Putamen (tissue), 1 donor: ENCODE results near the gene GLB1L2.

ENCODE experiments used
- DNase-seq: peaks from one replicate; pipeline ENCODE4 v3.0.0-alpha.2; 2016; ENCODE audit warnings: low spot score

Gene GLB1L2

DNA sequence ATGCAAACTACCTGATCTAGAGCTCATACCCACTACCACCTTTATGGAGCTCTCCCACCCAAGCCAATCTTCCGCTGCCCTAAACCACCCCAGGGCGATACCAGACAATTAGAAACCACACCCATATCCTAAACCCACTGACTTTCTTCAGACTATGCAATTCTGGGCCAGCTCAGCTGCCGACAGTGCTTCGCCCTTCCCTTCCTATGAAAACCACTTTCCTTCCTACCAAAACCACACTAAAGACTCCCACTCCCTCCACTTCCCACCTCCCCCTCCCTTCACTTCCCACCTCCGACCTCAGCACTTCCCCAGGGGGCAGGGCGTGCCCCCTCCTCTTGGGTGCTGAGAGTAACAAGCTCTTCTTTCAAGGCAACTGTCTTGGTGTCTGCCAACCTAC is 55.2 kb downstream of the GLB1L2 start:
- DNase-seq: no peak

DNA sequence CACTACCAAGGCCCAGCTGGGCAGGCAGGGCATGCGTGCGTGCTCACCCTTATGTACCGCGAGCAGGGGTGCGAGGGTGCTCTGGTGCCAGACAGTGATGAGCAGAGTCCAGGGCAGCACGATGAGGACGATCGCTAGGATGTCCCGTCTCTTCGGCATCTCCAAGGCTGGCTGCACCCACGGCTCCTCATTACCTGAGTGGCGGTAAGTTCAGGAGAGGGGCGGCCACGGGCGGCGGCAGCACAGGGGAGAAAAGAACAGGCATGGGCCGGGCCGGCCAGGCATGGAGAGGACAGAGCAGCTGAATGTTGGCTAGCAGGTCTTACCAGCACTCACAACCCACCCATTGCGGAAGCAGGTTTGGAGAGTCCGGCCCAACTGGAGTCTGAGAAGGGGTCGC is 55.7 kb downstream of the GLB1L2 start:
- DNase-seq: no peak

DNA sequence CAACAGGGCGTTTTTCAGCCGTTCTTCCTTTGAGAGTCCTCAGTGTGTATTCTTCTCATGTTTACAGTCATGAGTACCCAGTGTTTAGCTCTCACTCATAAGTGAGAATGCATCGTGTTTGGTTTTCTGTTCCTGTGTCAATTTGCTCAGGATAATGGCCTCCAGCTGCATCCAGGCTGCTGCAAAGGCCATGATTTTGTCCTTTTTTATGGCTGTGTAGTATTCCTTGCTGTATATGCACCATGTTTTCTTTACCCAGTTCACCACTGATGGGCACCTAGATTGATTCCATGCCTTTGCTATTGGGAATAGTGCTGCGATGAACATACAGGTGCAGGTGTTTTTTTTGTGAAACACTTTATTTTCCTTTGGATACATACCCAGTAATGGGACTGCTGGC is 56.8 kb downstream of the GLB1L2 start:
- no peak for DNase-seq

DNA sequence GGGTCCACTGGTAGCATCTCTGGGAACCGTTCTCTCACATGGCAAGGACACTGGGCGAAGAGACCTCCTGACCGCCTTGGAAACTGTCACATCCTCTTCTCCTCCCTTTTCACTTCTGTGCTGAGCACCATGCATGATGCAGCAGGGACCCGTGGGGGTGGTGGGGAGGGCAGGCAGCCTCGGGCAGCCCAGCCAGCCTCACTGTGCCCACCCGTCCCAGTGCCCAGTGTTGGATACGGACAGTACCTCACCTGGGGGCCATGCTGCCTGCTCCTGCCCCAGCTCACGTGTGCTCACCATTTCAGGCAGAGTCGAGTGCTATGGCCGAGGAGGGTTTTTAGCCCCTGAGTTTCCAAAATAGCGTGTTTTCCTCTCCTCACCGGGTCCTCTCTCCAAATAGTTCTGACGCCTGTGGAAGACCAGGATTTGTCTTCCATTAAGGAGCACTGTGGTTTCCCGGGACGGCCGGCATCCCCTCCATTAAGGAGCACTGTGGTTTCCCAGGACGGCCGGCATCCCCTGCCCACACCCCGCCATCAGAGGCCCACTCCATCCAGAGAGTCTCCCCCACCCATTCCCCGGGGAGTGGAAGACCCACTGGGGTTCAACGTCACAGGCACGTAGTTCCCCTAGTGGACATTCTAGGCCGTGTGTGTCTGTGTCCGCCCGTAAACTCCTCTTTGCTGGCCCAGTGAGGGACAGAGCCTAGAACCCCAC is 57.8 kb downstream of the GLB1L2 start:
- DNase-seq: no peak

DNA sequence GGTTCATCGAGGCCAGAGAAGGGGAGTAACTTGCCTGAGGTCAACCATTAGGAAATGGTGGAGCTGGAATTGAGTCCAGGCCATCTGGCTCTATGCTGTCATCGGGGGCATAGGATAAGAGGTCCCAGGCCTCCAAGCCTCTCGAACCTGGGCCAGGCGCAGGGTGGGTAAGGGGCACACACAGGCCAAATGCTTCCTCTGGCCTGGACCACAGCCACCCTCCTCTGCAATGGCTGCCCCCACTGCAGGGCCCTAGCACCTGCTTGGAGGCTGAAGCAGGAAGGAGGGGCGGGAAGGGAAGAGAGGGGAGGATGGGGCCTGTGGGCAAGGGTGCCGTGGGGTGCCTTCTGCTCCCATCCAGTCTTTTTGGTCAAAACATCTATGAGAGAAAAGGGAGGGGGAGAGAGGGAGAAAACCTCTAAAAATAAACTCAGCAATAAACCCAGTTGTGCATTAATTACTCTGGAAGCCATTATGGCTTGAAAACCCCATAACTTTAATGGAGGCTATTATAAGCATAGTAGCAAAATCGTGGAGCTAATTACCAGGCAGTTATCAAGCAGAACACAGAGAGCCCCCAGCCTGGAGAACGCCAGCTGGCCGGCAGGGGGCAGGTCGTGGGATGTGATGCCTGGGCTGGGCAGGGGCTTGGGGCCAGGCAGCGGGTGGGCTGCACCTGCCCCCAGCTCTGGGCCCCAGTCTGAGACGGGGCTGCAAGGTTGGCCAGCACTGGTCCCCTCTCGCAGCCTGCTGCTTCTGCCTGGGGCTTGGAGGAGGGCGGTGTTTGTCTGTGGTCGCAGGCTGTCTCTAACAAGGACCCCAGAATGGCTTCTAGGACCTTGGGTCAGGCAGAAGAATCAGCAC is 59.1 kb downstream of the GLB1L2 start:
- DNase-seq: no peak

DNA sequence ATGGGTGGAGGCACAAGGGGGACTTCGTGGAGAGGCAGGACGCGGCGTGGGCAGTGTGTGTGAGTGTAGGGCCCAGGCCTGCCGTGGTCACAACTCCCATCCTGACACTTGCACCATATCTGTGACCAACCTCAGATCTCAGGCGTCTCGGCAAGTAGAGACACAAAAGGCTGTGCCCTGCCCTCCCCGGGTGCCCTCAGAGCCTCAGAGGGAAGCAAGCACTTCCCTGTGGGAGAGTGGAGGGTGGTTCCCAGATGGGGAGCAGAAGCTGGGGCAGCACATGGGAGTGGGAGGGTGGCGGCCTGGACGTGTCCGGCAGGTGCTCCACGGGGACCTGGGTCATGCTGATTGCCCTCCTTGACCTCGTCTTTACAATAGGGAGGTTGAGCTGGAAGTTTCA is 59.9 kb downstream of the GLB1L2 start:
- no peak for DNase-seq

DNA sequence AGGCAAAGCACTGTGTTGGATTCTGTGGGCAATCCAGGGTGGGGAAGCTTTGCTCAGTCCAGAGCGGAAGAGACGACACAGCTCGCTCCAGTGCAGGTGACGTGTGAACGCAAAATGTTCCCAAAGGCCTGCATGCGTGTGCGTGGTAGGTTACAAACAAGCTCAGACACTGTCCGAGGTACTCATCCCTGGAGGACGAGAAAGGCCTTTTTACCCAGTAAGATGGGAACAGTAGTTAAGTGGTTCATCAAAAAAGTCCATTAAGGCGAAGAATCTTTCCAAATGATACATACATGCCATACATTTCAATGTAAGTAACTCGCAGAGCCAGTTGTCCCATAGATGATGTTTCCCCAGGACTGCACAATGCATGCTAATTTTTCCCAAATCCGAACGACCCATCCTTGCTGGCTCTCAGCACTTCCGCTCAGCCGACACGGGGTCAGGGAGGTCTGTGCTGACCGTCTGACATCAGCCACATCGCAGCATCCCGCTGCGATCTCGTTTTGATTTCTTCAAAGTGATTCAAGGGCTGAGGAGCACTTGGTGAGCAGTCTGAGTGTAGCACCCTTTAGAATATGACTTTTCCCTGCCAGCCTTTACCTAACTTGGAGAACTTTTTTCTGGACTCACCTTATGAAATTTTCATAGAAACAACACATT is 61.3 kb downstream of the GLB1L2 start:
- DNase-seq: no peak

DNA sequence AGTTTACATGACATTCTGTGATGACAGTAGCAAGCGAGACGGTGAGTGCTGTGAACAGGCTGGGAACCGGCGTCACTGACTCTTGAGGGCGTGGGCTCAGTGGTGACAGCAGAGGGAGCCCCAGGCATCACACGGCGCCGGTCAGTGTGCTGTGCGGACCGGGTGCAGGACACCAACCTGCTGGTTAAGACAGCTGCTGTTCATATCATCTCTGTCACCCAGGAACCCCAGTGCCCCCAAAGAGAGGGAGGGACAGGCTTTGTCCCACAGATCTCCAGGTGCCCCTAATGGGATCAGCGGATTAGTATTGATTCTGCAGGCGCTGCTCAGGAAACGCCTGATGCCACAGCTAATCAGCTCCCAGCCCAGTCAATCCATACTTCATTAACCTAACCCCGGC is 61.9 kb downstream of the GLB1L2 start:
- DNase-seq: no peak

DNA sequence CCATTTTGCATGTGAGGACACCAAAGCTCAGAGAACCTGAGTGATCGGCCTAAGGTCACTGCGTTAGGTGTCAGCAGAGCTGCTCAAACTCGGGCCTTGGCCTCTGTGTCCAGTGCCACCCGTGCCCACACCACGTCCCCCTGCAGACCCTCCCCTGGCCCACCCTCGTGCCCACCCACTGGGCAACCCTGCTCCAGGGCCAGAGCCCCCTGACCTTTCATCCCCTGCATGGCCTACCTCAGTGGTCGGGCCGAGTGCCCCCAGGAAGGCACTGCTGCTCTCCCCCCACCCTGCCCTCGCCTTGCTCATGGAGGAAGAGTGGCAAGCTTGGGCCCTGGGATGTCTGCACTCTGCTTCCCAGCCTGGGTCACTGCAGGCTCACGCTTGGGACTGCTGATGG is 62.5 kb downstream of the GLB1L2 start:
- DNase-seq: no peak

DNA sequence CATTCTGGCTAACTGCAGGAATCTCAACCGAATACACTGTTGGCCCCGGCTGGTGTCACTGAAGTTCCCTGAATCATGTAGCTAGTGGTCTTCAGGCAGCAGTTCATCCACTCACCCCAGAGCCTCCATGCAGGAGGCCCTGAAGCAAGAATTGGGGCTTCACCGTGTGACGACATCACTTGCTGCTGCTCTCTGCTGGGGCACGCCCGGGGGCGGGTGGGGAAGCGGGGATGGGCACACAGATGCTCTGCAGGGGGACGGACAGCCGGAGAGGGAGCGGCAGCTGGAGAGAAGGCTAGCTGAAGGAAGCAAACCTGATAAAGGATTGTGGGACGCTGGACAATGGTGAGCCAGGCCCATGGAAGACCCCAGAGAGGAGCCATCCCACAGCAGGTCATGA is 63.2 kb downstream of the GLB1L2 start:
- no peak for DNase-seq

DNA sequence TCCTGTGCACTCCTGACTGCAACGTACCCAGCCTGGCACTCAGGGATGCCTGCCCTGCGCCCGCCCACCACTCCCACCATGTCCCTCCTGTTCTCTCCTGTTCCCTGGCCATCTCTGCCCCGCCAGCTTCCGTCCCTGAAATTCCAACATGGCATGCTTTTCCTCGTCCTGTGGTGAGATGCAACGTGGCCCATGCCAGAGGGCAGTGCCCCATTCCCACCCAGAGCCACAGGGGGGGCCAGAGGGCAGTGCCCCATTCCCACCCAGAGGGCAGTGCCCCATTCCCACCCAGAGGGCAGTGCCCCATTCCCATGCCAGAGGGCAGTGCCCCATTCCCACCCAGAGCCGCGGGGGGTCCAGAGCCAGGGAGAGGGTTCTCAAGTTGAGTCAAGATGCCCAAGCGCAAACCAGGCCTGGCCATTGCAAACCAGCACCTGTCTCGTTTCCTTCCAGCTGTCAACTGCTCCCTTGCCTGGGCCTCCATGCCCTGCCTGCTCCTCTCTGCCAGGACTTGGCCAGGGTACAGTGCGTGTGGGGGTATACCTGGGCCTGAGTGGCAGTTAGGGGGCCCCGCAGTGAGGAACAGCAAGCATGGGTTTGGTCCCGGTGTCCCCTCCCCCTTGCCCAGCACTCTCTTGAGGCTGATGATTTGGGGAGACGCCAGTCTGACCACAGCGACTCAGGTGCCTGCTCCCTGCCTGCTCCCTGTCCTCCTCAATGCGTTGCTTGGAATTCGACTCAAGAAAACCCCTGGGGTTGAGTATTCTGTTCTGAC is 65.7 kb downstream of the GLB1L2 start:
- no peak for DNase-seq

DNA sequence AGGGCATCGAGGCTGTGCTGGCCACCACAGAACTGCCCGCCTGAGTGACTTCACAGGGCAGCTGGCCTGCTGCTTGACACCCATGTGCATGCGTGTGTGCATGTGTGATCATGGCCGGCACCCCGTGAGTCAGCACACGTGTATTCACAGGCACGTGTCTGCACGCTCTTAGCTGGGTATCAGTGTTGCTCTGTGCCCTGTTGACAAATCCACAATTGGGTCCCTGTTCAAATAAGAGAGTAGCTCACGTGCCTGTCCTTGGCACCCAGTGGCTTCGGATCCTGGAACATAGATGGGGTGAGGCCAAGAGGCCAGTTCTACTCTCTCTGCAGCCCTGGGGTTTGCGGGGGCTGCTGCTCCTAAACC is 66.3 kb downstream of the GLB1L2 start:
- peak; percentile 77 for DNase-seq

DNA sequence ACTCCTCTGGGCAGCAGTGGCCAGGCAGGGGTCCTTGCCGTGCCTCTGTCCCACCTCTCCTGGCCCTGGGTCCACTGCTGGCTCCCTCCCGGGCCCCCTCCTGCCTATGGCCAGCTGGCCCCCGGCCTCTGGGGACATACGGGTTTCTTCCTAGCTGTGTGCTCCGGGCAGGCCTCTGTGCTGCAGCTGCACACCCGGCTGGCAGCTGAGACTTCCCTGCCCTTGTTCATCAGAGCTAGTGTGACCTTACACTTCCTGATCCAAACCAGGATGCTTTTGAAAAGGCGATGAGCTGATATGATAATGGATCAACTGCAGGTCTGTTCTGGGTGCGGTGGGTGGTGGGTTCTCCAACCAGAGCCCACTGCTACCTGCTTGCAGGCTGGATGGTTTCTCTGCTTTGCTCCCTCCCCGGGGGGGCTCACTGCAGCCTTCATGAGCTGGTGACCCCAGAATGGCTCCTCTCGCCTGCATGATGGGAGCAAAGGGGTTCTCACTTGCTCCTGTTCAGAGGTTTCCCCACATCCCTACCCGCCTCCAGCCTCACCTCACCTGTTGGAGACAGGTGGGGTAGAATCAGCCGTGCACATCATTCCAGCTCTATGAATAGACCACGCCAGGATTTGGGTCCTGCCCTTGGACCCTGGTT is 67.0 kb downstream of the GLB1L2 start:
- DNase-seq: no peak

DNA sequence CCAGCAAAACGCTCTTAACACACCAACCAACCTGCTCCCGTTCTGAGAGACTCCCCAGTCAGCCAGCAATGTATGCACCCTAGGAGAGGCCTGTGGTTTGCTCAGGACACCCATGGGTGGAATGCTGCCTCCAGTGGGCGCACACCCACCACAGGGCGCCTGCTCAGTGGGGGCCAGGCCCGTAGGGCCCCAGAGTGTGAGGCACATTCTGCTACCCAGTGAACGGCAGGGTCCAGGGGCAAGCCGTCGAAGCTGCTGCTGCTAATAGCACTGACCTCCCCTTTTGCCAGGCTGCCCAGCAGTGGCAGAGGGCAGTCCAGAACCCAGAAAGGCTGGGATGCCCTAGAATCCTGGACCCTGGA is 67.5 kb downstream of the GLB1L2 start:
- no peak for DNase-seq

DNA sequence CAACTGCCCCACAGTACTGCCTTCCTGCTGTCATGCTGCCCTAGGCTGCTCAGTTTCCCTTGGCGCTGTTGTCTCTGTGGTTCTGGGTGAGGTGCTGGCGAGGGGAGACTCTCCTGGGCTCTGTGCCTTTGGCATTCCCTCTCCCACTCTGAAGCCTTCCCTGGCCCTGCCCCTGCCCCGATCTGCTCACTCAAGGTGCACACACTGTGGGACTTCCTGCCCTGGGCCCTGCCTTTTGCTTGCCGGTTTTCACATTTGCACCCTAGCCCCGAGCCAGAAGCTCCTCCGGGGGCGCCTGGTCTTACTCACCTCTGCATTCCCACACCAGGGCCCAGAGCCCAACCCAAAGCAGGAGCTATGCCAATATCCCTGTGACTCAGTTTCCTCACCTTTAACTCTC is 68.2 kb downstream of the GLB1L2 start:
- DNase-seq: no peak

DNA sequence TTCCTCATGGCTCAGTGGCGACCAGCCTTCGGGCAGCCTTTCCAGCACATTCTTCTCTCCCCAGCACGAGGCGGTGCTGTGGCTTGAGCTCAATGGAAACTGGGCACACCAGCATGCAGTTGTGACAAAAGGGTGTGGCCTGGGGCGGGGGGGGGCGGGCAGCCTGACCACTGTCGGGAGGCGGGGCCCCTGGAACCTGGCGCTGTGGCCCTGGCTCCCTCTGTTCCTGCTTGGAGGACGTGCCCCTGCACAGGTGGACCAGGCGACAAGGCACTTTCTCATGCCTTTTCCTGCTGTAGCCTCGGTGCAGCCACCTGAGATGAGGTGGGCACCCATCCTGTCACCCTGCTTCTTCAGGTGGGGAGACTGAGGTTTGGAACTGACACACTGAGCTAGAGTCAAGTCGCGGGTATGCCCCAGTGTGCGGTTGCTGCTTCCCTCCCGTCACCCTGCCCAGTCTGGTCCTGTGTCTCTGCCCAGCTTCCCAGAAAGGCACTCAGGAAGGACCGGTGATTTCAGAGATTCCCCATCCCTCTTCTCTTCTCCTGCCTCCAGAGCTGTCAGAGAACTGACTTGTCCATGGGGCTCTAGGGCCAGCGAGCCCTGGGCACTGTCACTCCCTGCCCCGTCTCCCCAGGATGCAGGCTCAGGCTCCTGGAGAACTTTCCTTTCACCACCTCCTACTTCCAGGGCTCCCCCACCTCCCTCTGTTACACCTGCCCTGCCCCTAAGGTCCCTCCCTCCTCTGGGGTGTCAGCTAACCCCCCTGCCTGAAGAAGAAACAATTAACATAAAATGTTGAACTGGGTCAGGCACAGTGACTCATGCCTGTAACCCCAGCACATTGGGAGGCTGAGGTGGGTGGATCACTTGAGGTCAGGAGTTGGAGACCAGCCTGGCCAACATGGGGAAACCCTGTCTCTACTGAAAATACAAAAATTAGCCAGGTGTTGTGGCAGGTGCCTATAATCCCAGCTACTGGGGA is 70.3 kb downstream of the GLB1L2 start:
- no peak for DNase-seq

DNA sequence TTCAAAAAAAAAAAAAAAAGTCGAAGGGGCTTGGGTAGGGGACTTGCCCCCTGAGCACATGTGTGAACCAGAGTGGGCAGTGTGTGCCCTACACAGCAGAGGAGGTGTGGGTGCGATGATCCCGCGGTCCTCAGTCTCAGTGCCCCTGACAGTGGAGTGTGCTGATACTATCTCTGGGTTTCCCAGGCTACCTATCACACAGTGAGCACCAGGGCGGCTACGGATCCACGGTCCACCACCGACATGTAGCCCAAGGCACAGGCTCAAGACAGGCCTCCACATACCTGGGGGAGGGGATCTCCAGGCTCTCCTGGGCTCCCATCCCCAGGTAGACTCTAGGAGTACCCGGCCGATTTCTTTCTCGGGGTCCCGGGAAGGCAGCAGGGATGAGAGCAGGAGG is 71.1 kb downstream of the GLB1L2 start:
- no peak for DNase-seq

DNA sequence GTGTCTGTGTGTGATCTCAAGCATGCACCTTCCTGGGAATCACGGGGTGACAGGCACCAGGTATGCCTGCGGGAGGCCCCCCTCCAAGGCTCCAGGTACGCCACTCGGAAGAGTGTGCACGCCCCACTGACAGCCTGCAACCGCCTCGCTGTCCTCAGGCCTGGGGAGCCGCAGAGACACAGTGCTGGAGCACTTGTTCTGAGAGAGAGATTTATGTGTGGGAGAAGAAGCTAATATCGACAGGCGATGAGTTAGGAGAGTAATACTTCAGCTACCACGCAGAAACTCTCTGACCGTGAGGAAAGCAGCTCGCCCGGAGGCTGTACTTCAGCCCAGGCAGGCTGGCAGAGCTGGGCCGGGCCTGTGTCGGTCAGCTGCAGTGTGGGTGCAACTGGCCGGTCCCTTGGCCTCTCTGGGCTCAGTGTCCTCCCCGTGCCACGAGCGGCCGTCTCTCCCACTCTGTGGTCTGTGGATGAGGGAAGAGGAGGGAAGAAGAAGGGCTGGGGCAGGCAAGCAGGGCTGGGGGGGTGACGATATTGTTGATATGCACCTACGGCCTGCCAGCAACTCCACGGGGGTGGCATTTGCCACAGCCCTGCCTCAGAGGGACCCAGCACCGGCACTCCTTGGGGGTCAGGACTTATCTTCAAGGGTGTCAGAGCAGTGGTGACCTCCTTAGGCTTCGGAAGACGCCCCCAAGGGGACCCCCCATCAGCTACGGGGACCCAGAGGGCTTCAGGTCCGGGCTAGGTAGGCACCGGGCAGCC is 73.0 kb downstream of the GLB1L2 start:
- no peak for DNase-seq

DNA sequence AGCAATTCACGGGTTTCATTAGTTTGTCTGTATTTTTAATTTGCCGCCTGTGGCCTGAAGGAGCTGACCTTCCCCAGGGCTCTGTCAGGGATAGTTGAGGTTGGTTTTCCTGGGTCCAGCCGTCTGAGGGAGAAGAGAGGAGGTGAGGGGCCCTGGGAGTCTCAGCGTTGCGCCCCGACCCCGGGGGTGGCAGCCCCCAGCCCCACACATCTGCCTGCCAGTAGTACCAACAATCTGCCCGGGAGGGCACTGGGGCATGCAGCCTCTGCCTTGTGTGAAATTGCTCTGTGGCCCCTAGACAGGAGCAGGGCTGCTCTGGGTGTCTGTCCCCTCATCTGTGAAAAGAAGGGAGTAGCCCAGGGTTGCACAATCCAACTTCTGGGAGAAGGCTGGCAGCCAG is 73.6 kb downstream of the GLB1L2 start:
- DNase-seq: no peak

DNA sequence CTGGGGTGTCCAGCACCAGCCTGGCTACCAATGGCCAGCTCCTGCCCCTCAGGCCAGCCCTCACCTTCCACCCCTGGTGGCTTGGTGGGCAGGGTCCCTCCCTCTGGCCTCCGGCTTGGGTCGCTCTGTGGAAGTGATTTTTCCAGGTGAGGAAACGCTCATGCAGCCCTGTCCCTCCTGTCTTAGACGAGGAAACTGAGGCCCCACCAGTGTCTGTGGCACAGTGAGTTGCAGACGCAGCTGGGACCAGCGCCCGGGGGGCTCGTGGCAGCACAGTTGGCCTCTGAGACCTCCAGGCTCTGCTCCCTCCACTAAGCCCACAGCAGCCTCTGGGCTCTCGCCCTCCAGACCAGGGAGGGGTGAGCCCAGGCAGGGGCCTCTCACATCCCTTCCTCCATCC is 74.1 kb downstream of the GLB1L2 start:
- DNase-seq: no peak
